ENCODE measurements around the gene MOCOS.
"Not testable (repeated sequence)": the region's sequence is repeated elsewhere in the genome, so short reads cannot be mapped to it uniquely, and the experiment has no call there.

The MOCOS gene, protein sequence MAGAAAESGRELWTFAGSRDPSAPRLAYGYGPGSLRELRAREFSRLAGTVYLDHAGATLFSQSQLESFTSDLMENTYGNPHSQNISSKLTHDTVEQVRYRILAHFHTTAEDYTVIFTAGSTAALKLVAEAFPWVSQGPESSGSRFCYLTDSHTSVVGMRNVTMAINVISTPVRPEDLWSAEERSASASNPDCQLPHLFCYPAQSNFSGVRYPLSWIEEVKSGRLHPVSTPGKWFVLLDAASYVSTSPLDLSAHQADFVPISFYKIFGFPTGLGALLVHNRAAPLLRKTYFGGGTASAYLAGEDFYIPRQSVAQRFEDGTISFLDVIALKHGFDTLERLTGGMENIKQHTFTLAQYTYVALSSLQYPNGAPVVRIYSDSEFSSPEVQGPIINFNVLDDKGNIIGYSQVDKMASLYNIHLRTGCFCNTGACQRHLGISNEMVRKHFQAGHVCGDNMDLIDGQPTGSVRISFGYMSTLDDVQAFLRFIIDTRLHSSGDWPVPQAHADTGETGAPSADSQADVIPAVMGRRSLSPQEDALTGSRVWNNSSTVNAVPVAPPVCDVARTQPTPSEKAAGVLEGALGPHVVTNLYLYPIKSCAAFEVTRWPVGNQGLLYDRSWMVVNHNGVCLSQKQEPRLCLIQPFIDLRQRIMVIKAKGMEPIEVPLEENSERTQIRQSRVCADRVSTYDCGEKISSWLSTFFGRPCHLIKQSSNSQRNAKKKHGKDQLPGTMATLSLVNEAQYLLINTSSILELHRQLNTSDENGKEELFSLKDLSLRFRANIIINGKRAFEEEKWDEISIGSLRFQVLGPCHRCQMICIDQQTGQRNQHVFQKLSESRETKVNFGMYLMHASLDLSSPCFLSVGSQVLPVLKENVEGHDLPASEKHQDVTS

DNA sequence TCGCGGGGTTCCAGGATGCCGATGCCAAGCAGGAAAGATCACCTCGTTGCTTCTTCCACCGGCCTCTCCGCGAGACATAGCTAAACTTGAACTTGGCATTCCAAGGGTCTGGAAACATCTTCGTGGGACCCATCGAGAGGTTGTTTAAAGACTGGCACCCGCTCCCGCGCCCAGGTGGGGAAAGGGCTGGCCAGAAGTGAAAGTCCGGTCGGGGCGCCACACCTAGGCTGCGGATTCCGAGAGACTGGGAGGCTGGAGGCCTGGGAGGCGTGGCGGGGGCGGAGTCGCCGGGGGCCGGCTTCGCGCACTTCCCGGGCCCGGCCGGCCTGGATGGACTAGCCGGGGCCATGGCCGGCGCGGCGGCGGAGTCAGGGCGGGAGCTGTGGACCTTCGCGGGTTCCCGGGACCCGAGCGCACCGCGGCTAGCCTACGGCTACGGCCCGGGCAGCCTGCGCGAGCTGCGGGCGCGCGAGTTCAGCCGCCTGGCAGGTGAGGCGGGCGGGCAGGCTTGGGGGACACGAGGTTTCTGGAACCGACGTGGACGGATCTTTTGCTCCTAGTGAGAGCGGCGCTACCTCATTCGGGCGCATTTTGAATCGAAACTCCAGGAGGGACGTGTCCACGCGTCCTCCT, at the start of gene MOCOS:
Gene MOCOS (plus strand): TSS at position 305 of the 633 bp plus-strand sequence. CDS start 43 bp downstream, at position 348.
- peak; percentile 89 for DNase-seq (ENCODE audit: low spot score)

DNA sequence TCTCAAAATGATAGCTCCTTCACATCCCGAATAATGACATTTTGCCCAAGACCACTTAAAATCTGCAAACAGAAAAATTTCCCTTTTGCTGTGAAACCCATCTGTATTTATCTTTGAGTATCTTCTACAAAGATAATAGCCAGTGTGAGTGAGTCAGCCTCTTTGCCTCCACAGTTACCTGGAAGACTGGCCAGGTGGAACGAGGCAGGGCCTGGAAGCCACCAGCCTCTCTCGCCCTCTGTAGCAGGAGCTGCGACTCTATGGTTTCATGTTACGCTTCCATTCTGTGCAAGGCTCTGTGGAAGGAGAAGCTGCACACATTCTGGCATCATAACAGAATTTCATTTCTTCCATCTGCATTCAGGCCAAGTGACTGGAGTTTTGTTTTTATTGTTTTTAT, 48.1 kb upstream of the MOCOS start:
- no peak for DNase-seq (ENCODE audit: low spot score)

DNA sequence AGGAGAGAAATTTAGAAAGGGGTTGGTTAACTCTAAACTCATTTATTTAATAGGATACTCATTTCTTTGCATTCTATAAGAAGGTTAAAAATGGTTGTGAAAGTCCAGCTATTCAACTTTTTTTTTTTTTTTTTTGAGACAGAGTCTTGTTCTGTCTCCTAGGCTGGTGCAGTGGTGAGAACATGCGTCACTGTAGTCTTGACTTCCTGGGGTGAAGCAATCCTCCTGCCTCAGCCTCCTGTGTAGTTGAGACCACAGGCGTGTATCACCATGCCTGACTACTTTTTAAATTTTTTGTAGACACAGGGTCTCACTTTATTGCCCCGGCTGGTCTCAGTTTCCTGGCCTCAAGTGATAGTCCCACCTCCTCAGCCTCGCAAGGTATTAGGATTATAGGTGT, 45.7 kb upstream of the MOCOS start:
- DNase-seq (ENCODE audit: low spot score) = no peak

DNA sequence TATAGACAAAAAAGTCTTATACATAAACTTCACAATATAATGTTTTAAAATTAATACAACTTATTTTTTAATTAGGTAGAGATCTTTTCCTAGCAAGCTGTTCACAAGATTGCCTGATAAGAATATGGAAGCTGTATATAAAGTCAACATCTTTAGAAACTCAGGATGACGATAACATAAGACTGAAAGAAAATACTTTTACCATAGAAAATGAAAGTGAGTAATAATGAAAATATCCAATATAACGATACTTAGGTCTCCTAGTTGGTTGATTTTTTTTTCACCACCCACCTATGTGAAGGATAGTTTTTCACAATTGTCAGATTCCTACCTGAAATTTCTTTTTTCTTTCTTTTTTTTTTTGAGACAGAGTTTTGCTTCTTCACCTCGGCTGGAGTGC, 44.5 kb upstream of the MOCOS start:
- DNase-seq (ENCODE audit: low spot score) = no peak

DNA sequence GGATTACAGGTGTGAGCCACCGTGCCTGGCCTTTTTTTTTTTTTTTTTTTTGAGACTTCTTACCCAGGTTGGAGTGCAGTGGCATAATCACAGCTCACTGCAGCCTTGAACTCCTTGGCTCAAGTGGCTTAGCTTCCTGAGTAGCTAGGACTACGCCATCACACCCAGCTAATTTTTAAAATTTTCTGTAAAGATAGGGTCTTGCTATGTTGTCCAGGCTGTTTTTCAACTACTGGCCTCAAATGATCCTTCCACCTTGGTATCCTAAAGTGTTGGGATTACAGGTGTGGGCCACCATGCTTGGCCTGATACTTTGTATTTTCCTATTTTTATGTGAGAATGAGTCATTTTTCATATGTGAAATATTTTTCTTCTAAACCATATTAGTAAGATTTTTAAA, 43.9 kb upstream of the MOCOS start:
- no peak for DNase-seq (ENCODE audit: low spot score)

DNA sequence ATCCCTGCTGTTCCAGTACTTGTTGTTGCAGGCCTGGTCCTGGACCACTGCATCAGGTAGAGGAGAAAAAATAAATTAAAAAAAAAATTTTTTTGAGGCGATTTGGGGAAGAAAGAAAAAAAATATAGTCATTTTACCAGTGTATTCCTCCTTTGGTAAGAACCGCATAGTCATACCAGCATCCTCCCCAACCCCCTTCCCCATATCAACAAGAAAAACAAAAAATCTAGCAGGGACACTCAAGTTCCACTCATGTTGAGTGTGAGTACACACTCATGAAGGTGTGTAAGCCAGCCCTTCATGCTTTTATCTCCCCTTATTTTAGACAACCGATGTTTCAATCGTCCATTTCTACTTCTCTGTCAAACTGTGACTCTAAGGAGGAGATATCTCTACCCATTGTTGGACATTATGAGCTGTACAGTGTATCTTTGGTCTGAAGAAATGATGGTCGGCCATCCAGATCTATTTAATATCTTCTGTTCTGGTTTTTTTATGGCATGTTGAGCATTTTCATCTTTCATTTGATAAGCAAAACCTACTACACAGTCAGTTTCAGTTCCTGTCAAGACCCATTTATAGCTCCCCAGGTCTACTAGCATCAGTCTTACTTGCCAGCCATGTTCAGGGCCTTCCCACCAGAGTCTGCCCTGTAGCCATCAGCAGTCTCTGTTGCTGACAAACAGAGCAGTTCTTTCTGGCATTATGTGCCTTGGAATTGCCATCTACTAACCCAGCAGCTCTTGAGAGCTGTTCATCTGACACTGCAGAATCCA, 37.6 kb upstream of the MOCOS start:
- no peak for DNase-seq (ENCODE audit: low spot score)

DNA sequence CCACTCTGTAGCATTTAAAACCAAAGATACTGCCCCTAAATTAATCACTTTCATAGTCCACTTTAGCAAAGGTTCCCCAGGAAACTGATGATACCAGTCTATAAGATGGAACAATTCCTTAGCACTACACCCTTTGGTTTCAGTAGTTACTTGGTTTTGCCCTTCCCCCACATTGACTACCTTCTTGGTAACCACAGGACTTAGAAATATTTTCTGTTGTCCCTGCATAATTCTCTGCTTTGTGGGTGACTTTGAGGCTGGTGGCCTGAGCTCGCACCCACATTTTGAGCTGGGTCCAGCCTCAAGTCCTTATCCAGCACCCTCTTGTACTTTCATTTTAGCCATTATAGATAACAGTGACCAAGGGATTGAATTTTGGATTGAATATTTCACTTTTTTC, 34.5 kb upstream of the MOCOS start:
- DNase-seq (ENCODE audit: low spot score) = no peak

DNA sequence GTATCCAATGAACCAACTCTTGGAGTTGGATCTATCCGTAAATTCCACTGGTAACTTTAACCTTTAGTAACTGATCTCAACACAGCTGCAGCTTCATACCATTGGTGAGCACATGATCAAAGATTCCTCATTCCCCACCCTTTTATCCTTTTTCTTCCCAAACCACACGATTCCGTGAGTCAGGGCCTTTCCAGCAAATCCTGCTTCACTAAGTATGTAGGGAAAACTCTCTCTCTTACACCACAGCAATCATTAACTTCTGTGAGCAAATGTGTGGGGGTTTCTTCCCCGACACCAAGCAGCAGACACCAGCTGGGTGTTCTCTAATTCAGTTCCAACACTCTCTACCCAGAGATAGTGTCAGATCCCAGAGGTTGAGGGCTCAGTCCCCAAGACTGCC, 34.1 kb upstream of the MOCOS start:
- no peak for DNase-seq (ENCODE audit: low spot score)

DNA sequence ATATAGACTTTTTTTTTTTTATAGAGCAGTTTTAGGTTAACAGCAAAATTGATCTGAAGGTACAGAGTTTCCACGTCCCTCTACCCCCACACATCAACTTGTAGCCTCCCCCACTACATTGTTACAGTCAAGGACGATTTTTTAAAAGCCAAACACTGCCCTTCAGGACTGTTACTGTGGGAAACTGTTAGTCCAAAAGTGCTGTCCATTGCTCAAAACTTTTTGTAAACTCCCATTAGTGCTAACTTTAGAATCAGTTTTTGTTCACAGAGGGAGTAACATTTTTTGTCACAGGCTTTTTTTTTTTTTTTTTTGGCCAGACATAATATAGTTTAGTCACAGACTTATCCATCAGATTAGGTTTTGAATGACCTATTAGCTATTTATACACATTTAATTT, 33.5 kb upstream of the MOCOS start:
- no peak for DNase-seq (ENCODE audit: low spot score)

DNA sequence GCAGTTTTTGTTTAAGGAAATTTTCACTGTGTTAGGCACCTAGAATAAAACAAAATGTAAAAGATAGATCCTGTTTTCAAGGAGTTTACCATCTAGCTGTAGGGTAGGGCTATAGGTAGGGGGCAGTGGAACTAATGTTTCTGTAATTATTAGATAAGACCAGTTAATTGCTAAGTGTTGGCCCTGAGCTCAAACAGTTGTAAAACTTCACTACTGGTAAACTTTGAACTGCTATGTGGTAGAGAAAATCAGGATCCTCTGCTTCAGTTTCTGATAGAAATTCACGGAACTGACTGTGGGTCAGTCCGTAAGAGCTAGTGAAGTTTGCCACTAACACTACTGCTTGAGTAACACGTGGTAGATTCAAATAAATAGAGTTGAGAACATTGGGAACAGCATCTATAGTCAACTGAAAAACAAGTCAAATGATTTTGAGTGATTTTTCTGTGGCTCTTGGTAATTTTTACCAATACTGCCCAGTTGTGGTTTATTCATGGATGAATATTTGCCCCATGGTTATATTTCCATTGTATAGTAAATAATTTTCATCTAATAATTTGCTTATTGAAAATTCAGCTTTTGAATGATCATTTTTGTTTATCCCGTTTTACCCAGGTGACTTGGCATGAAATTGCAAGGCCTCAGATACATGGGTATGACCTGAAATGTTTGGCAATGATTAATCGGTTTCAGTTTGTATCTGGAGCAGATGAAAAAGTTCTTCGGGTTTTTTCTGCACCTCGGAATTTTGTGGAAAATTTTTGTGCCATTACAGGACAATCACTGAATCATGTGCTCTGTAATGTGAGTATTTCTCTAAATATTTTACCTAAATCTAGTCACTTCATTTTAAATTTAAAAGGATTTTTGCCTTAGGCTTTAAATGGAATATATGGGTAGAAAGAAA, 31.2 kb upstream of the MOCOS start:
- no peak for DNase-seq (ENCODE audit: low spot score)

DNA sequence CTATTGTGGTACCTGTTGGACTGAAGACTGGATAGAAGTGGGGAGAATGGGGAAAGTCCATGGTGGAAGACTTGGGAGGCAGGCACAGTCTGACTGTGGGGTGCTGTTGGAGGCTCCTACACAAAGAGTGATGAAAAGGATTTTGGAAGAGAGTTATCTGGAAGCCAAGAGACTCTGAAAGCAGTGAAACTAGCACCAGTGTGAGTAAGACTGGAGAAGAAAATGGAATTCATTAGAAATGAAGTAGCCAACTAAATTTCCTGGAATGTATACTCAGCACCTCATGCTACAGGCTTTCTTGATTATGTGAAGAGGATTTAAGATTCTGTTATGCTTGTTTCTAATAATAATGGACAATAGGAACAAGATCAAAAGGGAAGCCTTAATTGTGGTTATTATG, 29.9 kb upstream of the MOCOS start:
- no peak for DNase-seq (ENCODE audit: low spot score)

DNA sequence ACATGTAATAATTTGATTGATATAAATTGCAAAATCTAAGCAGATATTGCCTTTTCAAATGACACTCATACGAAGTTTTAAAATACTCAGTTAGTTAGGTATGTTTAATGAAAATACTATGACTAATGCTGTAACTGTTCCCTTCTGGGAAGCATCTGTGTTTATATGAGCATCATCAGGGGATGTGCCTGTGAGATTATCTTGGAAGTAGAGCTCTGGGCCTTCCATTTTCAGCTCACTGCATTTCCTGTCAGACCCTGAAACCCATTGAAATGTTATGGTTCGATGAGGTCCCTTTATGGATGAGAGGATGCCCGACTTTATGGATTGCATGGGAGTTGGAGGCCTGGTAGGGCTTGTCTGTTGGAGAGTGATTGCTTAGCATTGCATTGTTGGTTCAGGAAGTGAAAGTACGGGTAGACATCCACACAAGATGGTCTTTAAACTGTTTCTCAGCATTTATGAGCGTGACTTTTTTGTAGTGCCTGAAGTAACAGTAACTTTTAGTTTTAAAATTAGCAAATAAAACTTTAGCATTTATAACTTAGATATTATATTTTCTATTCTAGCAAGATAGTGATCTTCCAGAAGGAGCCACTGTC, 28.9 kb upstream of the MOCOS start:
- peak; percentile 71 for DNase-seq (ENCODE audit: low spot score)

DNA sequence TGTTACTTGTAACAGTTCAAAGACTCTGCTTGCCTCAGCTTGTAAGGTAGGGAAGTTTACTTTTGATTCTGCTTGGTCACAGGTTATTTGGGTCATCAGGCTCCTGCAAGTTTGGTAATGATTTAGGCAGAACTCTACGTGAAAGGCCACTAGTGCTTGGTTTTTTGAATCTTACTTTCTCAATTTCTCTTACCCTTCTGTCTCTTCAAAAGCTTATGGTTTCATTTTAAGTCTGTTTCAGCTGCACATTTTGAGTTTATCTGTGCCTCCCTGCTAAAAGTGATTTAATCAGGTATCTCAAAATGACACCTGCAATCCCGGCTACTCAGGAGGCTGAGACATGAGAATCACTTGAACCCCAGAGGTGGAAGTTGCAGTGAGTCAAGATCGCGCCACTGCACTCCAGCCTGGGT, 26.3 kb upstream of the MOCOS start:
- DNase-seq (ENCODE audit: low spot score) = no peak

DNA sequence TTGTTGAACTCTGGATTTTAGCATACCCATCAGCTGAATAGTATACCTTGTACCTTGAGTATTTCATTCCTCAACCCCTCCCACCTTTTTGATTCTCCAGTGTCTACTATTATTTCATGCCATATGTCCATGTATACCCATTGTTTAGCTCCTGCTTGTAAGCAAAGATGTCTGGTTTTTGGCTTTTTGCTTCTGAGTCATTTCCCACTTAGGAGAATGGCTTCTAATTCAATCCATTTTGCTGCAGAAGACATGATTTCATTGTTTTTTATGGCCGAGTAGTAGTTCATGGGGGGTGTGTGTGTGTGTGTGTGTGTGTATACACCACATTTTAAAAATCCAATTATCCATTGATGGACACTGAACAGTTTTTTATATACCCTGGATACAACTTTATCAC, 24.3 kb upstream of the MOCOS start:
- DNase-seq (ENCODE audit: low spot score) = no peak

DNA sequence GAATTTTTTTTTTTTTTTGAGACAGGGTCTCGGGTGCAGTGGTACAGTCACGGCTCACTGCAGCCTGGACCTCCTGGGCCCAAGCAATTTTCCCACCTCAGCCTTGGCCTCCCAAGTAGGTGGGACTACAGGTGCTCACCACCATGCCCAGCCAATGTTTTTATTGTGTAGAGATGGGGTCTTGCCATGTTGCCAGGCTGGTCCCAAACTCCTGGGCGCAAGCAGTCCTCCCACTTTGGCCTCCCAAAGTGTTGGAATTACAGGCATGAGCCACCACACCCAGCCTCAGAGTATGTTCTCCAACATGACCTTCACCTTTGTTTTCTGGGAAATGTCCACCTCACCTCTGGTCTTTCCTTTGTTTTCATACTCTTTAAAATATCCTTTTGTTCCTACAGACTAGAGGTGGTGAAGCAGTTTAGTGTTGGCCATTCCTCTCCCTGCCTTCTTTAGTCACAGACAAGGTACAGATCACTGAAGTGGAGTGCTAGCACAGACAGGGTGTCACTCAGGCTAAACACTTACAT, 19.5 kb upstream of the MOCOS start:
- DNase-seq (ENCODE audit: low spot score) = no peak

DNA sequence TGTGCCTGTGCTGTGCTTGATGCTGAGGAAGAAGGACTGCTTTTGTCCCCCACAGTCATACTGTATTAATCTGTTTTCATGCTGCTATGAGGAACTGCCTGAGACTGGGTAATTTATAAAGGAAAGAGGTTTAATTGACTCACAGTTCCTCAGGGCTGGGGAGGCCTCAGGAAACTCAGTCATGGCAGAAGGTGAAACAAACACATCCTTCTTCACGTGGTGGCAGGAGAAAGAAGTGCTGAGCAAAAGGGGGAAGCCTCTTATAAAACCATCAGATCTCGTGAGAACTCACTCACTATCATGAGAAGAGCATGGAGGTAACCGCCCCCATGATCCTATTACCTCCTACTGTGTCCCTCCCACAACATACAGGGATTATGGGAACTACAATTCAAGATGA, 19.0 kb upstream of the MOCOS start:
- DNase-seq (ENCODE audit: low spot score) = not testable (repeated sequence)

DNA sequence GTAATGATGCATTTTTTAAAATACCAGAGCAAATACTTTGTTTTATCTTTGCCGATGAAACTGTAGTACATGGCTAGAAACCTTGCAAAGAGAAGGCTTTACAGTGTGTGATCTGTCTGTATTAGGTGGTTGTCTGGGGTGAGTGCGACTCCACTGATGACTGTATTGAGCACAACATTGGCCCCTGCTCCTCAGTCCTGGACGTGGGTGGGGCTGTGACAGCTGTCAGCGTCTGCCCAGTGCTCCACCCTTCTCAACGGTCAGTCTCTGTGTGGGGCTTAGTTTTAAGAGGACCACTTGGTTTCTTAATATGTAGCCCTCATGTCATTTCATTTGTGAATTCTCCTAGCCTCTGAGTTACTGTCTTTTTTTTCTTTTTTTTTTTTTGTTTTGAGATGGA, 17.4 kb upstream of the MOCOS start:
- DNase-seq (ENCODE audit: low spot score) = no peak

DNA sequence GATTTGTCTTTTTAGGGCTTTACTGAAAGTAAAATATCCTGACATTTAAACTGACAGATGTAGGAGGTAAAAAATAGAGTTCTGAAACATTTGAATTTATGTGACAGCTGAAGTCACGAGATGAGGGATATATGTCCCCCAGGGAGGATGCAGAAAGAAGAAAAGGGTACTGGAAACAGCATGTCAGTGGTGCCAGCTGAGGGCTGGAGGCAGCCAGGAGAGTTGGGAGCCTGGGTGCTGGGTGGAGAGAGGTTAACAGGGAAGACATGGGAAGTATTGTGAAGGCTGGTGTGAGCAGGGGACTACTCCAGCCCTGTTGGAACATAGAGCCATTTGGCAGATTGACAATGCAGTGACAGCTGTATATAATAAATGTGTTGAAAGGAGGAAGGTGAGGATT, 11.8 kb upstream of the MOCOS start:
- no peak for DNase-seq (ENCODE audit: low spot score)

DNA sequence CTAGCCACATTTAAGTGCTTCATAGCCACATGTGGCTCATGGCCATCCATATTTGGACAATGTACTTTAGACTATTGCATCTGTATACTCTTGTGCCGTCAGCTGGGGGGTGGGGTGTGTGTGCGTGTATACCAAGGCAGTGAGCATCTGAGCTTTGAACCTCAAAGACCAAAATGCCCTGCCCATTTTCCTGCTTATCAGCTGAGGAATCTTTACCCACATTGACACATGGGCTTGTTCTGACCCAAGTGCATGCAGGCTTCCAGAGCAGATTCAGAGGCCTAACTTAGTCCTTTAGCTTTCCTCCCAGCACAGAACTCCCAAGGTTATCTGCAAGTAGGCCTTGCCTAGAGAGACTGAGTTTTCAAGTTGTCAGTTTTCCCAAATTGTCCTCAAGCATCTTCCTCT, 11.1 kb upstream of the MOCOS start:
- no peak for DNase-seq (ENCODE audit: low spot score)

DNA sequence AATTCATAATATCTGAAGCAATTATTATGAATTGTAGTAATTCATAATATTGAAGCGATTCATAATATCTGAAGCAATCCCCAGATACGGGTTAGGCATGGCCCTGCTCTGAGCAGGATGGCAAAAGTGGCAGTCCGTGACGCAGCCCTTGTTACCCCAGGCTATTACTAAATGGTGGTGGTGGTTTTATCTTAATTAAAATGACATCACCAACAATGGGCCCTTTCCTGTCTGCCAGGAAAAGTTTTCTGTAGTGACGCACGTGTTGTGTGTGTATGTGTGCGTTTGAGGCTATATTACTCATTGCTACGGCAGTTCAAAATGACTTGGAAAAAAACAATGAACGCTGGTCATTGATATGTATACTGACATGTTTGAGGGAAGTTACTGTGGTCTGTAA, 10.6 kb upstream of the MOCOS start:
- DNase-seq (ENCODE audit: low spot score) = no peak

Measured in hepatic stellate cell (primary cell).